ENCODE results near the gene TBX6.
"Not testable (repeated sequence)": the region's sequence is repeated elsewhere in the genome, so short reads cannot be mapped to it uniquely, and the experiment has no call there.

Gene TBX6

DNA sequence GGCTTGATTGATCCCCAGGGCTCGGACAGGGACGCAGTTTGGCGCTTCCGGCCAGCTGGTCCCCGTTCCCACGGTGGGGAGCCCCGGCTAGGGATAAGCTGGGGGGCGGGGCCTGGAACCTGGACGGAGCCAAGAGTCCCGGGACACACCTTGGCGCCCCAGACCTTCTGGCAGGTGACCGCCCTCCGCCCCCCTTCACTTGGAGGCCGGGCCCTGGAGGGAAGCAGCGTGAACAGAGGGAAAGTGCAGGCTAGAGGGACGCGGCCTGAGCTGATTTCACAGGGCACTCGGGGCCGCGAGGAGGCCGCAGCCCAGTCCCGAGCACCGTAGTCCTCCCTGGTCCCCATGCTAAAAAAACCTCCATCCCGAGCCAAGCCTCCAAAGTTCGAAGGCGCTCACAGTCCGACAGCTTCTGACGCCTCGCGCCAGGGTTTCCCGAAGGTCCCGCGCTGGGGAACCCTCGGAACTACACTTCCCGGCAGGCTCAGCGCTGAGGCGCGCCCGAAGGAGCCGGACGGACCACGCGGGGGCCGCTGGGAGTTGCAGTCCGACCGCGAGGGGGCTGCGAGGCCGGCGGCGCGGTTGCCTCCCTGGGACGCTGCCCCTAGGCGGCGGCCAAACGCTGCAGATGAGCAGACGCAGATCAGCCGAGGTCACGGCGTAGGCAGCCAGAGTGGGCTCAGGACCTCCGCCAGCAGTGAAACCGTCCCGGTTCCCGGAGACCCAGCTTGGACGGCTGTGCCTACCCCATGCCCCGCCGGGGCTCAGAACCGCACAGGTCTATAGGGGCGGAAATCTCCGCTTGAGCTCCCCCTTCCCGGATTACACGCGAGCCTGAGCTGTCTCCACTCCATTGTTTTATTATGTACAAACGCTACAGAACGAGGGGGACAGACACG, at the start of gene TBX6:
TBX6 (minus strand) TSS at position 451 of the 899 bp plus-strand sequence. CDS start 731 bp downstream, outside the sequence.
- no peak for FAIRE-seq

DNA sequence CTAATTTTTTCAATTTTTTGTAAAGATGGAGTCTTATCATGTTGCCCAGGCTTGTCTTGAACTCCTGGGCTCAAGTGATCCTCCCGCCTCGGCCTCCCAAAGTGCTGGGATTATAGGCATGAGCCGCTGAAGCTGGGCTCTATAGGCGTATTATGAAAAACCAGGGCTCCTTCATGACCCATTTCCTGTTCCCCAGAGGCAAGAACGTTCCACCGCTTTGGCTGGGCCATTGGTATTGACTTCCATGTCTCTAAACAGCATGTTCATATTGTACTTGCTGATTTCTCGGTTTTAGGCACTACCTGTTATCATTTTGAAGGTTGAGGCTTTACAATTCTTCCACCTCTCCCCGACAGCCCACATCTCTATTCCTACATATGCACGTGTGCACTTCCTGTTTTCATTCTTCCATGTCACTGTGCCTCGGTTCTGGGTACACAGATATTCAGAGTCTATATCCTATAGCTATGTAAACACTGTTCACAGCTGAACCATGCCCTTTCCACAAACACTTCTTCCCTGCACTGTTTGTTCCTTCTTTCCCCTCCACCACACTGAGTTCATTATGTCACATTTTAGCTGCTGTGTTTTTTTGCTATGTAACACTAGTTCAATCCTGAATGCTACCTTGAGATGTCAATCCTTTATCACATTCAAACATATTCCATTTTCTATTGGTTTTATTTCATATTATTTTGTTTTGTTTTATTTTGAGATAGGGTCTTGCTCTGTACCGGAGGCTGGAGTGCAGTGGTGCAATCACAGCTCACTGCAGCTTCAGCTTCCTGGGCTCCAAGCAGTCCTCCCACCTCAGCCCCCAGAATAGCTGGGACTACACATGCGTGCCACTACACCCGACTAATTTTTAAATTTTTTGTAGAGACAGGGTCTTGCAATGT, 48.1 kb upstream of the TBX6 start:
- no peak for FAIRE-seq

GRCh38 chr16:30137897-30138296, 46.2 kb upstream of the TBX6 start:
- FAIRE-seq = no peak

DNA sequence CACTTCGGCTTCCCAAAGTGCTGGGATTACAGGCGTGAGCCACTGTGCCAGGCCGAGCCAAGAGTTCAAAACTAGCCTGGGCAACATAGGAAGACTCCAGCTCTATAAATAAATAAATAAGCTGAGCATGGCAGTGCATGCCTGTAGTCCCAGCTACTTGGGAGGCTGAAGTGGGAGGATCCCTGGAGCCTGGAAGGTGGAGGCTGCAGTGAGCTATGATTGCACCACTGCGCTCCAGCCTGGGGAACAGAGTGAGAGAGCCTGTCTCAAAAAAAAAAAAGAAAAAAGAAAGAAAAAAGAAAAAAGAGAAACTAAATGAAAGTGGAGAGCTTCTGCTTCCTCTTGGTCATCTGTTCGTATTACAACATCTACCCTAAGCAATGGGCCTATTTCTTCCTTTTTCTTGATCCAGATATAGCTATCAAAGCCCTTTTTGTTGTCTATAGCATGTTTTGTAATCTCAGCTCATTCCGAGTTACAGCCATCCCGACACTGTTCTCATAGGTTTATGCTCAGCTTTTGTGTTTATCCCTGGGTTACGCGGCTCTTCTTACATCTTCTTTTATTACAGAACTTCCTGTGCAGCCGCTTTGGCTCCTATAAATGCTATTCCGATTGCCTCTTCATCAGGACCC, 45.4 kb upstream of the TBX6 start:
- FAIRE-seq = no peak

DNA sequence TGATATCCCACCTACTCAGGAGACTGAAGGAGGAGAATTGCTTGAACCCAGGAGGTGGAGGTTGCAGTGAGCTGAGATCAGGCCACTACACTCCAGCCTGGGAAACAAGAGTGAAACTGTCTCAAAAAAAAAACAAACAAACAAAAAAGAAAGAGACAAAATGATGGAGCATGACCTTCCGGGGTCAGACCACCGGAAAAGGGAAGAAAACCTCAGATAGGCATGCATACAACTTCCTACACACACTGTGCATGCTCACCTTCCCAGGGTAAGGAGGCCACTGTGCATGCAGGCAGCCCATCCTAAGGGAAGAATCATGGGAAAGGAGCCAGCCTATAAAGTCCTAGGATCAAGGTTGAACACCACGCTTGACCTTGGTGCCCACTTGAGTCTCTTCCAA, 40.9 kb upstream of the TBX6 start:
- FAIRE-seq = no peak

GRCh38 chr16:30131869-30132475, 40.2 kb upstream of the TBX6 start:
- no peak for FAIRE-seq

GRCh38 chr16:30127993-30128392, 36.3 kb upstream of the TBX6 start:
- no peak for FAIRE-seq

- FAIRE-seq = not testable (repeated sequence)
Observed at GRCh38 chr16:30125690-30126089, 34.0 kb upstream of the TBX6 start.

DNA sequence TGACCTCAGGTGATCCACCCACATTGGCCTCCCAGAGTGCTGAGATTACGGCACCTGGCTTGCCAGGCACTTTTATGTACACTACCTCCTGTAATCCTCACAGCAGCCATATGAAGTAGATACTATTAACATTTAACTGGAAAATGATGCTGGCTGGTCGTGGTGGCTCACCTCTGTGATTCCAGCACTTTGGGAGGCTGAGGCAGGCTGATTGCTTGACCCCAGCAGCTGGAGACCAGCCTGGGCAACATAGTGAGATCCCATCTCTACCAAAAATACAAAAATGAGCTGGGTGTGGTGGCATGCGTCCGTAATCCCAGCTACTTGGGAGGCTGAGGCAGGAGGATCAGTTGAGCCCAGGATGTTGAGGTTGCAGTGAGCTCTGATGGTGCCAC, 33.3 kb upstream of the TBX6 start:
- no peak for FAIRE-seq

DNA sequence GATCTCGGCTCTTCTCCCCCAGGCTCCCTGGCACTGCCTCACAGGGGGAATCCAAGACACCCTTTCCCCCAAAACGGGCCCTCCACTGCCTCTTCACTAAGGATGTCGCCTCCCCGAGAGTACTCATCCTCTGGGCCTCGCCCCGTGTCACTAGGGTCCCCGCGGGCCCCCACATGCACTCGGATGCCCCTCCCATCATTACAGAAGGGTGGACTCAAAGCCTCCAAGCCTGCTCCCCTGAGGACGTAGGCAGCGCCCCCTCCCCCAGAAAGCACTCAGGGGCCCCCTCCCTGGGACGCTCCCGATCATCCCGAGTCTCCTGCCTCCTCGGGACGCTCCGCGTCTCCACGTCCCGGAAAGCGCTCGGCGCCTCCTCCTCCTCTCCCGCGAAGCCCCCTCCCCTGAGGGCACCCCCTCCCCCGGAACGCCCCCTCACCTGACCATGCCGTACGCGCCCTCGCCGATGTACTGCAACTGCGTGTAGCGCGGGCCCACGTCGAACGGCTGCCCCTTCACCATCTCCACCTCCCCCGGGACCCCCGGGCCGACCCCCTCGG, 31.0 kb upstream of the TBX6 start:
- FAIRE-seq = no peak

GRCh38 chr16:30121741-30122571, 30.2 kb upstream of the TBX6 start:
- FAIRE-seq = no peak

- FAIRE-seq = no peak
Observed at GRCh38 chr16:30120340-30121105, 28.8 kb upstream of the TBX6 start.

DNA sequence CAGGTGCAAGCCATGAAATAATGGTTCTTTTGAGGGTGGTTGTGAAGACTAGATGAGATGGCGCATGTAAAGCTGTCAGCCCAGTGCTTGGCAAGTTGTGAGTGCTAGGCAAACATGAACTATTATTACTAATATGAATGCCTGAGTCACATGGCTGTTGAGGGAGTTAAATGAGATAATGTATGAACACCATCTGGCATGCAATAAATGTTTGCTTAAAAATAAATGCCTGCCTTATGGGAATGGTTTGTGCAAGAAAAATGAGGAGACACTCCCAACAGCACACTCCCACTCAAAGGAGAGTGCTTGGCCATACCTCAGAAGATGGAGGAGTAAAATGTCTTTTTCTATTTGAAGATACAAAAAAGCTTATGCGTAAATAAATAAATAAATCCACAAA, 27.7 kb upstream of the TBX6 start:
- no peak for FAIRE-seq

DNA sequence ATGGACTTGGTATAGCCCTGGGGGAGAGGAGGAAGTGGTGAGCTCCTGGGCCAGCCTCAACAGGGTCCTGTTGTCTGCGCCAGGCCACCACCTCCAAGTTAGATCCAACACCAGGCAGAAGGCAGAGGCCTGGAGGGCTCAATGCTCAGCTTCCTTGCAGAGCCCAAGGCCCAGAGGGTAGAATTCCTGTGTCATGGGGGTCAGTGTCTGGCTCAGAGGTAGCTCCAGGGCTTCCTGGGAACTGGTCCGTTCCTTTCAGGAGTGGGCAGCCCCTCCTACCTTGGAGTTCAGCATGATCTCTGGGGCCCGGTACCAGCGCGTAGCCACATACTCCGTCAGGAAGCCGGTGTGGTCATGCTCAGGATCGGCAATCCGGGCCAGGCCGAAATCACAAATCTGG, 26.0 kb upstream of the TBX6 start:
- FAIRE-seq = no peak

DNA sequence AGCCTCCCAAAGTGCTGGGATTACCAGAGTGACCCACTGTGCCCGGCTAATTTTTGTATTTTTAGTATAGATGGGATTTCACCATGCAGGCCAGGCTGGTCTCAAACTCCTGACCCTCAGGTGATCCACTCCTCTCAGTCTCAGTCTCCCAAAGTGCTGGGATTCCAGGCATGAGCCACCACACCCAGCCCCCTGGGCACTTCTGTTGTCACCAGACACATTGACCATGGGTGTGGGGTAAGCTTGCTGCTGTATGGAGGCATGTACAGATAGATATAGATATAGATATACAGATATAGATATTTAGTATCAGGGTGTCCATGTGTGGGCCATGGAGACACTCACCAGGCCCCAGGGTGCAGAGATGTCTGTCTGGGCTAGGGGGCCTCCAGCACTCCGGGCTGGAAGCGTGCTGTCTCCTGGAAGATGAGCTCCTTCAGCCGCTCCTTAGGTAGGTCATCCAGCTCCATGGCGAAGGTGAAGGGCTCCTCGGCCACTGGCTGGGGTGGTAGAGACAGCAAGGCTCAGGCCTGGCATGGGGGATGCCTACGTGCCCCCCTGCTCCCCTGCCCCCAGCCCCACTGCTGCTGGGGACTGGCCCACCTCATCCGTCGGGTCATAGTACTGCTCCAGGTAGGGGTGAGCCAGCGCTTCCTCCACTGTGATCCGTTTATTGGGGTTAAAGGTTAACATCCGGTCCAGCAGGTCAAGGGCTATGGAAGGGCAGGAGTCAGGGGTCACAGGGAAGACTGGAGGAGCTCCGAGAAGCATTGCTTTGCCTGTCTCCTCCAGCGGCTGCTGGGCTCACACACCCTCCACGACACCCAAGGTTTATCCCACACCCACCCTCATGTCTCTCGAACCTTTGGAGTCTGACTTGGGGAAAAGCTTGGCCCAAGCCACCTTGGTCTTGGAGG, 24.8 kb upstream of the TBX6 start:
- FAIRE-seq = no peak

DNA sequence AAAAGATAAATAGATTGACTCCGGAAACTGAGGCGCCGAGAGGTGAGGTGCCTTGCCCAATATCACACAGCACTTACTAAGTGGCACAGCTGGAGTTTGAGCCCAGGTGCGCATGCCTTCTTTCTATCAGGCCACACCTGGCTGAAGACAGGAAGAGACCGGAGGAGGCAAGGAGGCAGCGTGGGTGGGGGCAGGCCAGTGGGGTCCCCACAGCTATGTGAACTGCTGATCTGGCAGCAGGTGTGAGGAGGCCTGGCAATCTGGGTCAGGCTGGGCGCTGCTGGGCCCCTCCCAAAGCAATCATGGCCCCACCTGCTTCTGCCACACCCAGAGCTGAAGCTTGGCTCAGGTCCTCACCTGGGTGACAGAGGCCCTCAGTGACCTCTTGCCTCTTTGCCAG, 23.5 kb upstream of the TBX6 start:
- no peak for FAIRE-seq

DNA sequence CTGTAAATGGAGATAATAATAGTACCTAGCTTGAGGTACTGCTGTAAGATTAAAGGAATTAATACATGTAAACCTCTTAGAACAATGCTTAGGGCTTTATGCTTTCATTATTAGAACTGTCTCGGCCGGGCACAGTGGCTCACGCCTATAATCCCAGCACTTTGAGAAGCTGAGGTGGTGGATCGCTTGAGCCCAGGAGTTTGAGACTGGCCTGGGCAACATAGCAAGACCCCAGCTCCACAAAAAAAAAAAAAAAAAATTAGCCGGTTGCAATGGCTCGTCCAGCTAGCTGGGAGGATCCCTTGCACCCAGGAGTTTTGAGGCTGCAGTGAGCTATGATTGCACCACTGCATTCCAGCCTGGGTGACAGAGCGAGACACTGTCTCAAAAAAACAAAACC, 23.1 kb upstream of the TBX6 start:
- not testable (repeated sequence) for FAIRE-seq

DNA sequence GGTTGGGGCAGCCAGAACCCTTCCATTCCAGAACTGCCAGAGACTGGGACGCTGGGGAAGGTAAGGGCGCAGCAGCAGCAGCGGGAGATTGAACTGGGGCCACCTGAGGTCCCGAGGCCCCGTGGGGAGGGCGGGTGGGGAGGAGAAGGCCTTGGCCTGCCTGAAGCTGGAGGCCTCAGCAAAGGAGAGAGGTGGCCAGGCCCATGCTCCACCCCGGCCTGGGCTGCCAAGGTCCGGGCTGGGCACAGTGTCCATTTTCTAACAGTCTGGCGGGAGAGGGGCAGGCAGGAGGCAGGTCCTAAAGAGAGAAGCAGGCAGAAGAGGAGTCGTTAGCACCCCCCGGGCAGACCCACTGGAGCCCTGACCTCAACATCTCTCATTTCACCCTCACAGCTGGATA, 22.7 kb upstream of the TBX6 start:
- no peak for FAIRE-seq

GRCh38 chr16:30113711-30114333, 22.1 kb upstream of the TBX6 start:
- no peak for FAIRE-seq

Measured in islet of Langerhans (tissue), 1 donor.